DMS53 treated with DMSO at 0.1 percent for 48 hours (cell line): Measurements from ENCODE around the gene ODC1.
"Not testable (repeated sequence)": the region's sequence is repeated elsewhere in the genome, so short reads cannot be mapped to it uniquely, and the experiment has no call there.

Experiments used
- DNase-seq: peaks from one replicate; lab custom pipeline; 2025; ENCODE audit not compliant: unreplicated experiment; lab: John Stamatoyannopoulos, UW

The ODC1 gene

DNA sequence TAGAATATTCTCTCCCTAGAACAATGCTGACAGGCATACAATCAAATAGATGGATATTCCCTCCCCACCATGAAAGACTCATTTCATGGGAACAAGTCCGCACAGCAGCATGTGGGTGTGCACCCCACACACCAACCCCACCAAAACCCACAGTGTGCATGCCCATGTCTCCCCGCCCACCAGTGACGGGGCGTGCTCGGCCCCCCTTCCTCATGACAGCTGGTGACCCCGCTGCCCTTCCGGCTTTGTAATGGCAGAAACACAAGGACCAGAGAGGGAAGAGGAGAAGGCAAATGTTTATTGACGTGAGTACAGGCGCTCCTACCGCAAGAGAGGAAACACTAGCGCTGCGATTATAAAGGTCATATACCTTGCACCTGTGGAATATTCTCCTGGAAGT lies 30.8 kb upstream of the ODC1 start:
- no peak for DNase-seq

DNA sequence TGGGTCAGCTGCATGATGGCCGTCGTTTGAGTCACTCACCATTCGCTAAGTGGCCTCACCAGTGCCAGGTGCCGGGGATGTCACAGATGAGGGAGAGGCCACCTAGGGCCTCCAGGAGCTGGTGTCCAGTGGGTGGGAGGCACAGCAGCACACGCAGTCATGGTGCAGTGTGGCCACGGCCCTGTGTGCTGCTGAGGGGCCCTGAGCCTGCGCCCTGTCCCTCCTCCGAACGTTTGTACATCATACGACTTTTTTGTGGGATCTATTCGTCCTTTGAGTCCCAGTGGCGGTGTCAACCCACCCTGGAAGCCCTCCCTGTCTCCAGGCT lies 30.1 kb upstream of the ODC1 start:
- no peak for DNase-seq

DNA sequence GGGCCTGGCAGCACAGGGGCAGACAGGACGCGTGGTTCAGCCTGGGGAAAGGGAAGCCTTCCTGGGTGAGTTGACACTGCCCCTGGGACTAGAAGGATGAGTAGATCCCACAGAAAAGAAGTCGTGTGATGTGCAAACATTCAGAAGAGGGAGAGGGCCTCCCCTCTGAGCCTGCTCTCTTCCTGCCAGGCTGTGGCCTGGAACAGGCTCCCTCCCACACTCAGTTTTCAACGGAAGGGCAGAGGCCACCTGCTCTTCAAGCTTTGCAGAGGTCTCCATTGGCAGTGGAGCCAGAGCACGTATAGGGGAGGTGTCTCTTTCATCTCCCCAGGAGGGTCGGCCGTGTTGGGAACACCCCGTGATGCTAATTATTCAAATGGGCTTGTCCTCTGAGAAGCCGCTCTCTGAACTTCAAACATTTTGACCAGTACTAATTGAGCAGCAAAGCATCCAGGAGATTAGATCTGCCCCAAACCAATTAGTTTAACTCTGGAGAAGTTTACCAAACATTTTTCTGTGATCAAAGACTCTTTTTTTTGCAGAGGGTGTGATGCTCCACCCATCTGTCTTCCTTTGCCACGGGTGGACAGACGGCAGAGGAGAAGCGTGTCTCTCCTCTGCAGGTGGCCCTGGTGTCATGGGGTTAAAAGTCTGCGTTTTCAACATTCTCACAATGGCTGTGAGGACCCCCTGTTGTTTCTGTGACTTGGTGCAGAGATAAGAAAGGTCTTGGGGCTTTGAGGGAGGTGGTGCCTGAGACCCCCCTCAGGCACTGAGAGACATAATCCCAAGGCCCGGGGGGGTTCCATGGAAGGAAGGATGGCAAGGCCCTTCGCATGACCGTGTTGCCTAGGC lies 29.5 kb upstream of the ODC1 start:
- peak; percentile 15 for DNase-seq

DNA sequence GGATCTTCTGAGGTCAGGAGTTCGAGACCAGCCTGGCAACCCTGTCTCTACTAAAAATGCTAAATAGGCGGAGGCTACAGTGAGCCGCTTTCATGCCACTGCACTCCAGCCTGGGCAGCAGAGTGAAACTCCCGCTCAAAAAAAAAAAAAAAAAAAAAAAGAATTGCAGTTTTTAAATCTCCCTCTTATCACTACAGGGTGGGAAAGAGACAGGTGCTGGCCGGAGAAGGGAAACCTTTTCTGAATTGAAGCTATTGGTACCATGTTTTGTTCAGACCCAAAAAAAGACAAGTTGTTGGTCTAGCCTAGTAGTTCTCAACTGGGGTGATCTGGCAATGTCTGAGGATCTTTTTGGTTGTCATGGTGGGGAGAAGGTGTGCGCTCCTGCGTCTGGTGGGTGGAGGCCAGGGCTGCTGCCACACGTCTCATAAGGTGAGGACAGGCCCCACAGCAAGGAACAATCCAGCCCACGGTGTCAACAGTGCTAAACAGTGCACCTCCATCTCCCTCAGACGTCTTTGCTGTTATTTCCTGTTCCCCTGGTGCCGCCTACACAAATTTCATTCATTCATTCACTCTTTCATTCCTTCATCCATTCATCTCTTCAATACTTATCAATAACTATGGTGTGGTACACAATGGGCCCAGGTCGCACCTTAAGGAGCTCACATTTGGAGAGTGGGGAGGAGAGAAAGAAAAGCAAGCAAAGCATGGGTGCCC lies 28.8 kb upstream of the ODC1 start:
- no peak for DNase-seq

DNA sequence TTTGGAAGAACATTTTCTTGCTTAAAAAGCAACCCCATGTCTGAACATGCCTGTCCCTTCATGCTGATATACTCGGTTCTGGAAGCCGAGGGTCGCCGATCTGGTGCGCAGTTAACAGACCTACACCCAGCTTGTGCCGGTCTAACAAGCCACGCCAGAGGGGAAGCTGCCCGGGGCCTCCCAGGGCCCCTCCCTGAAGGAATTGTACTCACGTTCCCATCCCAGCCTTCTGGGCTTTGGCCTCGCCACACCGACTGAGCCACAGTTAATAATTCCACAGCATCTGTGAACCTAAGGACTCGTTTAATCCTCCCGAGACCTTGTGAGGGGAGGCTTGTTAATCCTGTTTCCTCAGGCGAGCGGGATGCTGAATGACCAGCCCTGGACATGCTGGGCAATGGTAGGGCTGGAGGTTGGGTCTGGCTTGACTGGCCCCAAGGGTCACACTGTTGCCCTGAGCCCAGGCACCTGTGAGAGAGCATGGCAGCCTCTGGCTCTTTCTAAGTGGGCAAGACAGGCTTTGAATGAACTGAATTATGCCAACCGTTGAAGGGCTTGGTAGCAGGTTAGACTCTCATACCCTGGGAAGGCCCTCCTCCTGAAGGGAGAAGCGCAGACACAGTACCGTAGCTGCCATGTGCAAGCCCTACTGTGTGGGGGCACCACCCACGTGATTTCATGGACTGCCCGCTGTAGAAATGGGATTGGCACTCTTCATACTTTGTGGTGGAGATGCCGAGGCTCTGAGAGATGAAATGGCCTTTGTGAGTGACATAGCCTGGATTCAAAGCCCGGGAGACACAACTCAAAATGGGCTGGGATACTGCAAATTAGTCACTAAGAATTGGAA lies 27.9 kb upstream of the ODC1 start:
- no peak for DNase-seq

DNA sequence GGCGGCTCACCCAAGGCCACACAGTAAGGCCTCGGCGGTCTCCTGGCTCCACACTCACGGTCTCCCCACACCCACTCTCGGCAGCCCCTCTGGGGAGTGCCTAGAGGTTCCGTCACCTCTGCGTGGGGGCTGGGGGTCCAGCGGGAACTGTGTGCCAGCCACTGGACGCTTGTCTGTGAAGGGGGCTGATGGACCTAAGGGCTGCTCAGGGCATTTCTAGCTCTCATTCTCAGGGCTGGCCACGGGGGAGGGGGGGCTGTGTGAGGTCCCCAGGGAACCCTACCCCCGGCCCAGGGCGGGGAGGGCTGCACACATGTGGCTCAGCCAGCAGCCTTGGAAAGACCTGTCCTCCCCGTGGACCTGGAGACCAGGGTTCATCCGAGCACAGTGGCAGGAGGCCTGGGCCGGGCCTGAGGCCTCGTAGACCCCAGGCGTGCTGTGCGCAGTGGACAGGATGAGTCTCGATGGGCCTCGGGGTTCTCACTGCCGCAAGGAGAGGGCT lies 27.1 kb upstream of the ODC1 start:
- DNase-seq: no peak

DNA sequence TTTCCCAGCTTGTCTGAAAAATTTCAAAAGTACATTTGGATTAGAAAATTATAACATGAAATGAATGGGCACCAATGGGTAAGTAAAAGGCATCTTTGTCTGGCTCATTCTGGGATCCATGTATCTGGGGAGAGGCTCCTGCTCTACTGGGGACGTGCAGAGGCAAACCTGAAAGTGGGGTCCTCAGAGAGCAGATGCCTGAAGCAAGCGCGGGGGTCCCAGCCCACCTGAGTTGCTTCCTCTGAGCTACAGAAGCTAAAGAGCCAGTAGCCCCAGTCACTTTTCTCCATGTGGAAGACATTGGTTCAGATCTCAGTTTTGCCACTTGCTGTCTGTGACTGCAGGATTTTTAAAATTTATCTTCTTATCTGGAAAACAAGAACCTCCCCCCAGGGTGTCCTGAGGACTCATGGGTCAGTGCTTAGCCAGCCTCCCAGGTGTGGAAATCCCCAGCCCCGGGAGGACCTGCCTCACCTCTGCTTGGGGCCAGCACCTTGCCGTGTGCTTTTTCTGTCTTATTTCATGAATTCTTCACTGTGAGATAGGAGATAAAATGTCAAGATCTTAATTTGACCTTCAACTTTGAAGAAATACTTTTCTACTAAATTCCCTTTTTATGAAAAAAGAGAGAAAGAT lies 25.1 kb upstream of the ODC1 start:
- DNase-seq: no peak

DNA sequence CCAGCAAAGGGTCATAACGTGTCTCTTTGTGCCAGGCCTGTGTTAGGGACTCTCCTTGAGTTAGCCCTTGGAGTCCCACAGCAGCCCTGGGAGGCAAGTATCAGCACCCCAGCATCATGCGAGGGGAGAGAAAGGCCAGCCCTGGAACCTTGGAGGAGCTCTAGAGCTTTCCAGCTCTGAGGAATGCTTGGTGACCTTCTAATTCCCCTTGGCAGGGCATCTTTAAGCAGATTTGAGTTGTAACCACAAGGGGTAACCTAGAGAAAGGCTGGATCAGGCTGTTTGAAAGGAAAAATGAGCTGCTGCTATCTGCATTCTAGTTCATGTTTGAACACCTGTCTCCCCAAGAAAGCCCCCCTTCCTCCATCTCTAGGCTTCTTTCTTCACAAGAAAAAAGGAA lies 23.8 kb upstream of the ODC1 start:
- no peak for DNase-seq

DNA sequence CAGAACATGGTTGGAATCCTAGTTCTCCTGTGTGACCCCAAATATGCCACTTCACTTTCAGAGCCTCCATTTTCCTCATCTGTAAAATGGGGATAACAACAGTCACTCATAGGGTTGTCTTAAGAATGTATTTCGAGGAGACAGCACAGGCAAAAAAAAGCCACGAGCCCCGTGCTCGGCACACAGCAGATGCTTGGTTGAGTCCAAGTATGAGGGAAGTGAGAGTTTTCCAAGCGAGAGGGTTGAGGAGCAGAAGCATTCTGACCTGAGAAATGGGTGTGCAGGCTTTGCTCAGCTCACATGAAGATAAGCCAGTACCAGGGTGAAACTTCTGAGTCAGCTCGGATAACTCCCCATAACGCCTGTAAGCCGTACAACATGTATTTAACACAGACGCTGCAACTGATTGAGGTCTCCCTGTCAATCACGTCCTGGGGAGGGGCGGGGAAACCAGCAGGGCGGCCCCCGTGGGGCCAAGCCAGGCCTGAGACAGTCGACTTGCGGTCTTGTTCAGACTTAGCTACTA lies 23.0 kb upstream of the ODC1 start:
- no peak for DNase-seq

DNA sequence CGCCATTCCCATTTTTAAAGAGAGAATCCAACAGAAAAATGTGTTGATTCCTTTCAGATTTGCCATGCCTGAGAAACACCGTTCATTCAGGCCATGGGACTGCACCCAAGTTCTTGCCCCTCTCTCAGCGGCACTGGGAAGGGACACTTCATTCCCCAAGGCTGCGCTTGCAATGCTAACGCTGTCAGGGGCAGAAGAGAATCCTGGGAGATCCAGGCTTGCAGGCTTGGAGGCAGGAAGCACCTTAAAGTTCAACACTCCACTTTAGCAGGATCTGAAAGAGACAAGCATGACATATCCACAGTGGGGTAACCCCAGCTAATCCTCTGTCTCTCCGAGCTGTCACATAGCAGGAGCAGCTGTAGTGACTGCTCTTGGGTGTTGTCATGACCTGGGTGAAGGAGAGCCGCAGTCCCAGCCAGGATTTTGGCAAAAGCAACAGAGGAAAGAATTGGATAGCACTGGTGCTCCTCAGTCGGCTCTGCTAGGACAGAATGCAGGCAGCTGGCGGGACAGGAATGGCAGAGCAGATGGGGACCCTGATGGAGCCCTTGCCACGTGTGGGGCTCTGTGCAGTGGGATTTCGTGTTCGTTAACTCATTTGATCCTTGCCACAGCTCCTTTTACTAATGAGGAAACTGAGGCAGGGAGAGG lies 22.0 kb upstream of the ODC1 start:
- no peak for DNase-seq

DNA sequence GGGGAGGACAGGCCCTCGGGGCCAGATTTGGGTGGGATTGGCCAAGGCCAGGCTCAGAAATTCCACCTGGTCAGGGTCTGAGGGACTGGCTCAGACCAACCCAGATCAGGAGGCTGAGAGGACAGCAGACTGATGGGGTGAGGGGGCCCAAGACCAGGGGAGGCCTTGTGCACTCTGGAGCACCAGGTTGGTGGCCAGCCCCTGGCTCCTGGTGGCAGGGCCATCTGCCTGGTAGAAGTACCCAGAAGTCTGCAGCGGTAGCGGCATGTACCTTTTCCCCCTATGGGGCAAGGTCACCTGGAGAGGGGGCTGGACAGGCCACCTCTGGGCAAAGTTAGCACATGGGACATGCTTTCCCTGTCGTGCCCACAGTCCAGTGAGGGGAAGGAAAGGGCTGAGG lies 21.2 kb upstream of the ODC1 start:
- DNase-seq: no peak

DNA sequence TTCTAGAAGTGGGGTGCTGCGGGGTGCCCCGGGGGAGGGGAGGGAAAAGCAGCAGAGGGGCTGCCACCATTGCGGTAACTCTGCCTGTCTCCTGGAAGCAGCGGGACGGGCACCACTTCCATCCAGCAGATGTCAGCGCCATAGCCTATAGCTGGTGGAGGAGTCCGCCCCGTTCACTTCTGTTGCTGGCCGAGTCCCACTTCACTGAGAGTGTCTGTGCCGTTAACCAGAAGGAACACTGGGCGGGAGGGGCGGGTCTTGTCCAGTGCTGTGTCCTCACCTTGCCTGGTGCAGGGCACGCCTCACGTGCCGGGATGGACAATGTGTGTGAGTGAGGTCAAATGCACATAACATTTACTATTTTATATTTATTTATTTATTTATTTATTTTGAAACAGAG lies 19.3 kb upstream of the ODC1 start:
- no peak for DNase-seq

DNA sequence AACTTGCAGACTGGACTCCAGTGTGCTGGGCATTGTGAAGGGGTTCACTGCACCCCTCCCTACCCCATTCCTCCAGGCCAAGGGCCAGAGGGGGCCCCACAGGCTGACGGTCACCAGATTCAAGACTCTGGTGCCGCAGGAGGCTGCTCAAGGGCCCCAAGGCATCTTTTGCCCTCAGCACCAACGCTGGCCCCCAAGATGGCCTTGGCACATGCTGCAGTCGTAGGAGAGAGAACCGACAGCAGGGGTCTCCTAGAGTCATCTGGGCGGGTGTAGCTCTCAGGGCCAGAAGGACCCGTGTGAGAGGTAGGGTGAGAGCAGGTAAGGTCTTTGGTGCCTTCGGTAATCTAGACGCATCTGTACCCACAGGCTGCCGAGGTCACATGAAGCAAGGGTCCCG lies 18.7 kb upstream of the ODC1 start:
- no peak for DNase-seq

DNA sequence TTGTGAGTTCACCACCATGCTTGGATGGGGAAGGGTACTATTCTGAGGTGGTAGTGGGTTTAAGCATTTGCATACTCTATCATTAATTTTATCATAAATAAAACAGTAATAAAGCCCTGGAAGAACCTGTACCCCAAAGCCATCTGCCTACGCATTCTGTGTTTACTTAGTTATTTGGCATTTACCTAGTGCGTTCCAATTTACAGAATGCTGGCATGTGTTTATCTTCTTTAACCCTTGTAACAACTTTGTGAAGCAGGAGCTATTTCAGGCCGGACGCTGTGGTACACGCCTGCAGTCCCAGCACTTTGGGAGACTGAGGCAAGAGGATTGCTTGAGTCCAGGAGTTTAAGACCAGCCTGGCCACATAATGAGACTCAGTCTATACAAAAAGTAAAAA lies 17.8 kb upstream of the ODC1 start:
- no peak for DNase-seq

DNA sequence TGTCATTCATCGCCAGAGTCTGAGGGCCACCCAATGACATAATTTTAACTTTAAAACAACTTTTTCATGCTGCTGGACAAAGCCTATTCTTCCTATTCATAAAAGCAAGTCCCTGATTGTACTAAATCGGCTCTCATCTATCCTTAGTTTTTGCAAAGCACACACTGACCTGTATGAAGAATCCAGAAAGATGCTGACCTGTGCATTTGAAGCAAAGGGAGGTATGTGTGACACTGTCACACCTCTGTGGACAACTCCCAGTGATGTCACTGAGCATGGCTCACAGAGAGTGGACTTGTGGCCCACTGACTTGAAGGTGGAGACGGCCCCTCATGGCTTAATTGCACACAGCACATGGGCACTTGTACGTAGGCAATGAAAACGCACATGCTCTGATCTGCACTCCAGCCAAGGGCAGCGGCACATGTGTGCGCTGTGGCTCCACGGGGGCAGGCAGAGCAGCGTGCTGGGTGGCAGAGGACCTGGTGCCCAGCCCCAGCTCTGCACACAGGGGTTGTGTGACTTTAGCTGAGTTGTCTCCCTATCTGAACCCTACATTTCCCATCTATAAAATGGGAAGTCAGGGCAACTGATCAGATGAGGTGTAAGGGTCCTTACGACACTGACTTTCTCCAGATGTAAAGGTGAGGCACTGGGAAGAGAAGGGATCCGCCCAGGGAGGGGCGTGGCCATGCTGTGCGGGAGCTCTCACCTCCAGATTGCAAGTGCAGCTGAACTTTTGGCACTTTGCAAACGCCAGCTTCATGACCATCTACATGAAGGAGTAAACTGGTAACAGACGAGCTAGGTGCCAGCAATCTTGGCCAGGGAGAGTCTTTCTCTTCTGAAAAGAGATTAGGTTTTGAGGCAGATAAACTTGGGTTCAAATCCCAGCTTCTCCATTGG lies 14.3 kb upstream of the ODC1 start:
- no peak for DNase-seq

DNA sequence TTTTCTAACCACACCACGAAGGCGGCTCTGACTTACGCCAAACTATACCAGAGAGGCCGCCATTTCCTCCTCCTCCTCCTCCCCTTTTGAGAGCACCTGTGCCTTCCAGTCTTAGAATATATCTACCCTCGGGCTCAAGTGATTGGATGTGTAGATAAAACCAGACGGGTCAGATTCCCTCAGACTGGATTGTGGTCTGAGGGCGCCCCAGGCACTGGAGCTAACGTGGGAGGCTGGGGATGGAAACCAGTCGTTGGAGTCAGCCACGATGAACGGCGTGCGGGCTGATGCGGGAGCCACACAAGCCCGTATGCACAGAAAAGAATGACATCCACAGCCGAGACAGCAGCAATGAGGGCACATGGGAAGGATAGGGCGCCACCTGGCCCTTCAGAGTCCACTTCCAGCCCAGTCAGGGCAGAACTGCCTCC lies 12.3 kb upstream of the ODC1 start:
- DNase-seq: no peak

DNA sequence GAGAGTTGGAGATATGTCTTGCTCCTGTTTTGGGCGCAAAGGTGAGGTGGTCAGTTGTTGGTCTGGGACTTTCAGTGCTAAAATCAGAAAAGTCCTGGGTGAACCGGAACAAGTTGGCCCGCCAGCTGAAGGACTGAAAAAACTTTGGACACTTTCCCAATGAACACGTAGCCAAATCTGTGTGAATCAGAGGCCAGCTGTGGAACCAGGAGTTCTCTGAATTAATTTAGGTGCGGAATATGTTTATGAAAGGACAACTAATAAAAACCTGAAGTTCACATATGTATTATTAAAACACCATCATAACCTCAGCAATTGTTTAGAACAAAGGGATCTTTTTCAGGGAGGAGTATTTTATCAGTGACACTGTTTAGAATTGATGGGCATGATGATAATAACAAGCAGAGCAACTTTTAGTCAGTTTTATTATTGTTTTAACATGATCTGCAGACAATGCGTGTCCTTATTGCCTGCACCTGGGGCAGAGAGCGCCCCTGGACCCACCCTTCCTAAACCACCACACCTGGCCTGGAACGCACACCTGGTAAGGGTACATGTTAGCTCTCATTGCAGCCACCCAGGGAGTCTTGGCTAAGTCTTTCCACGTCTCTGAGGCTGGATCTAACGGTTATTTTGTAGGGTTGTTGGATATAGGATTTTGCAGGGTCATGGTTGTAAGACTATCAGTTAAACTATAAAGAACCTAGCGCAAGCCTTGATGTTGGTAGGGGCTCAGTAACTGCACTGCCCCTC lies 9.9 kb upstream of the ODC1 start:
- no peak for DNase-seq

DNA sequence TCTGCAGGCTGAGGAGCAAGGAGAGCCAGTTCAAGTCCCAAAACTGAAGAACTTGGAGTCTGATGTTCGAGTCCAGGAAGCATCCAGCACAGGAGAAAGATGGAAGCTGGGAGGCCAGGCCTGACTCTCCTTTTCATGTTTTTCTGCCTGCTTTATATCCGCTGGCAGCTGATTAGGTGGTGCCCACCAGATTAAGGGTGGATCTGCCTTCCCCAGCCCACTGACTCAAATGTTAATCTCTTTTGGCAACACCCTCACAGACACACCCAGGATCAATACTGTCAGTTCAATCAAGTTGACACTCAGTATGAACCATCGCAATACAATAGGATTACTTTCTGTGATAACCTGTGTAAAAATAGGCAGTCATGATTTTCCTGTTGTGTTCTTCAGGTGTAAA lies 9.1 kb upstream of the ODC1 start:
- DNase-seq: not testable (repeated sequence)

DNA sequence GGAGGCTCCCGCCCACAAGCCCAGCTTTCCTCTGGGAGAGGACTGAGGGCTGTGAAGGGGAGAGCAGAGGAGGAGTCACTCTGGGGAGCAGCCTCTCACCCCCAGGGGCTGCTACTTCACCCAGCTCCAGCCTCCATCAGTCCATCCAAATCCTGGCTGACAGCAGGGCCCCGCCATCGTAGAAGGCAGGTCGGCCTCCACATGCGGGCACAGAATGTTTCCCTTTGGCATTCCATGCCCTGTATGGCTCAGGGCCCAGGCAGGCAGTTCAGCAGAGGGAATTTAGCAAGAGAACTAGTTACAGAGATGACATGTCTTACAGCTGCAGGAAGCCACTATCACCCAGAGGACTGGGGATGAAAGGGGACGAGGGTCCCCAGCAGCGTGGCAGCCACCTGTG lies 6.4 kb upstream of the ODC1 start:
- DNase-seq: no peak
